HG03469 (cell line): ENCODE data around the gene AIF1.

ENCODE experiments used
- ATAC-seq: cut with Tn5 transposase; IDR thresholded peaks from one replicate; pipeline ENCODE4 v1.9.1; 2021; ENCODE audit warnings: mild to moderate bottlenecking, moderate library complexity, moderate number of reproducible peaks; ENCODE audit not compliant: unreplicated experiment

Gene AIF1

DNA sequence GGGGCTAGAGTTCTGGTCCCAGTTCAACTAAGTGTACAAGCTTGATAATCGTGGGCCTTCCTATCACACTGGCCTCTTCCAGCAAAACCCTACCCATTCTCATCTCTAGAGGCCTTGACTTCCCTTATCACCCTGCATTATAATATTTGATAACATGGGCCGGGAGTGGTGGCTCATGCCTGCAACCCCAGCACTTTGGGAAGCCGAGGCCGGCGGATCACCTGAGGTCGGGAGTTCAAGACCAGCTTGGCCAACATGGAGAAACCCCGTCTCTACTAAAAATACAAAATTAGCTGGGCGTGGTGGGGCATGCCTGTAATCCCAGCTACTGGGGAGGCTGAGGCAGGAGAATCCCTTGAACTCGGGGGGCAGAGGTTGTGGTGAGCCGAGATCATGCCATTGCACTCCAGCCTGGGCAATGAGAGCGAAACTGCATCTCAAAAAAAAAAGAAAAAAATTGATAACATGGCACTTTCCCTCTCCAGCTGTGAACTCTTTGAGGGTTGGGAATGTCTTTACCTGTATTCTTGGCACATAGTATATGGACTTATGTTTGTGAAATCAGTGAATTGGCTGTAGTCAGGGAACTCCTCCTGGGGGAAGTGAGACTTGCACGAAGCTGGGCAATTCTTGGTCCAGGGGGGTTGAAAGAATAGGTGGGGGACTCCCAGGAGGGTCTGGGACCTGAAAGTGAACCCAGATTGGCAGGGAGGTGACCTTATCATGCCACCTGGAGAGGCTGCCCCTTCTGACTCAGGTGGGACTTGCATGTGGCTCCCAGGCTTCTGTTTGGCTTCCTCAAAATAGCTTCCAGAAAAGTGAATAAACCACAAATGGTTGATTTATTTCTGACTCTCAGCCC, 46.5 kb downstream of the AIF1 start:
- no peak for ATAC-seq

DNA sequence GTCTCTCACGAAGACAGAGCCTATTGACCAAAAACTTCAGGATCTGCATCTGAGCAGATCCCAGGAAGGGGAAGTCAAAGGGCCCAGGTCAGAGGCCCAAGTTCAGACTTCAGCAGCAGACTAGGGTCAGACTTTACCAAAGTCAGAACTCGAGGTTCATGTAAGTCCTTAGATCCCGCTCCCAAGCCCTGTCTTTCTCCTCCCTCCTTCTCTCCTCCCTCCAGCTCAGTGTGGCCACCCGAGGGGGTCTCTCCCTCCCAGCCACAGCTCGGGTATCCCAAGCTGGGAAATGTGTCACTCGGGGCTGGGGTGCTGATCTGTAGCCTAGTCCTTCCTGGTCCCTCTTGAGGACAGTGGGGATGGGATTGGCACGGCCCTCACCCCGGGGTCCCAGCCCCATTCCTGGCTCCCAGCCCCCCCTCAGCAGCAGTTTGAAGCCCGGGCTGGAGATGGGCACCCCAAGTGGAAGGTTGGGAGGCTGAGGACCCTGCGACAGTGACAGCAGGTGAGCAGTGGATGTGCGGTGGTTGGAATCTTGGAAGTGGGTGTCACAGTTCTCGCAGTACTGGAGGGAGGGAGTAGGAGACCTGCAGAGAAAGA, 47.2 kb downstream of the AIF1 start:
- ATAC-seq, result no peak

DNA sequence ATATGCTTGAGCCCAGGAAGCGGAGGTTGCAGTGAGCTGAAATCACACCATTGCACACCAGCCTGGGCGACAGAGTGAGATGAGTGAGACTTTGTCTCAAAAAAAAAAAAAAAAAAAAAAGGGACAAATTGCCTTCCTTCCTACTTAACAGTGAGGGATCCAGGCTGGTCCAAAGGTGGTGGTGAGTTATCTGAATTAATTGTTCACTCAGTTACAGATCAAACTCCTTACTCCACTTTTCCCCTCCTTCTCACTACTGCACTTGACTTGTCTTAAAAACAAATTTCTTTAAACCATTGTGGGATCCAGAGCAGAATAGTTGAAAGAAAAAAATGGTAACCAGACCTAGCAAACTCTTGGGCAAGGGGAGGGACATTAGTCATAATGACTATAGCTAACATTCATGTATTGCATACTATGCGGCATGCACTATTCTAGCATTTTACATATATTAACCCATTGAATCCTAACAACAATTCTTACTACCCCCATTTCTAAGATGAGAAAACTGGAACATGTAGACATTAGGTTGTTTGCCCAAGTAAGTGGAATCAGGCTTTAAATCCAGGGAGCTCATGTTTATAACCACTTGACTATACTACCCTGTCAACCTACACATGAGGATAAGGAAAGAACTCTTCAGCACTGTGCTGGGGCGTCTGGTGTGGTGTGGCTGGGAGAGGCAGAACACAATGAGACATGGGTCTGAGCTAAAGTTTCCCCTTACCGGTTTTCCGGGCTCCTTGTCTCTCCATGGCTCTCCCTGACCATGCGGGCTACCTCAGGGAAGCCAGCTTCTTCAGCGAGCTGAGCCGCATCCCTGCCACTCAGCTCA, 48.3 kb downstream of the AIF1 start:
- ATAC-seq, result no peak

DNA sequence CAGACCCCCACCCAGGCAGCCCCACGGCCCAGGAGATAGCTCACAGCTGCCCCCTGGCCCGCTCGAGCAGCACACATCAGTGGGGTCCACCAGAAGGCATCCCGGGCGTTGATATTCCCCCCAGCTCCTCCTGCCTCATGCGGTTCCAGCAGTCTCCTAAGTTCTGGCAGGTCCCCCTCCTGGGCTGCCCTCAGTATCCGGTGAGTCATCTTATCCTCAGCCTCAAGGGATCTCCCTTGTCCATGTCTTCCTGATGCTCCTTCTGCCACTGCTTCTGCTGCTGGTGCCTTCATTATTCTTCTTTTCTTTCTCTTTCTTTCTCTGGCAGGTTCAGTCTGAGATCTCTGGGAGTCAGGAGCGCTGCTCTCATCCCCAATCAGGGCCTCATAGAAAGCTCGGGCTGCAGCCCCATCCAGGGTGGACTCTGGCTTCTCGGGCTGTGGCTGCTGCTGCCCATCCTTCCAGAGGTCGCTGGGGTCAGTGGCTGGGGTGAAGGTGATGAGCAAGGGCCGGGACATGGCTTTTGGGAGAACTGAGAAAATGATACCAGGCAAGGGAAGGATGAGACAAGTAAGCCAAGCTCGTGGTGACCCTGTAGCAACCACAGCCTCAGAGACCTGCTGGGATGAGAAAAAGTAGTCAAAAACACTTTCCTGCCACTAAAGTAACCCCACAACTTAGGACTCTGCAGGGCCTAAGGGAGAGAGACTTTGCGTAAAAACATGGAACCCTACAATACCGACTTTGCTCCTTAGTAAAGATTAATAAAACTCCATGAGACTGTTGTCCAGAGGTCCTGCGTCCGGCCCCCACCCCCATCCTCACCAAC, 49.1 kb downstream of the AIF1 start:
- ATAC-seq, result no peak

DNA sequence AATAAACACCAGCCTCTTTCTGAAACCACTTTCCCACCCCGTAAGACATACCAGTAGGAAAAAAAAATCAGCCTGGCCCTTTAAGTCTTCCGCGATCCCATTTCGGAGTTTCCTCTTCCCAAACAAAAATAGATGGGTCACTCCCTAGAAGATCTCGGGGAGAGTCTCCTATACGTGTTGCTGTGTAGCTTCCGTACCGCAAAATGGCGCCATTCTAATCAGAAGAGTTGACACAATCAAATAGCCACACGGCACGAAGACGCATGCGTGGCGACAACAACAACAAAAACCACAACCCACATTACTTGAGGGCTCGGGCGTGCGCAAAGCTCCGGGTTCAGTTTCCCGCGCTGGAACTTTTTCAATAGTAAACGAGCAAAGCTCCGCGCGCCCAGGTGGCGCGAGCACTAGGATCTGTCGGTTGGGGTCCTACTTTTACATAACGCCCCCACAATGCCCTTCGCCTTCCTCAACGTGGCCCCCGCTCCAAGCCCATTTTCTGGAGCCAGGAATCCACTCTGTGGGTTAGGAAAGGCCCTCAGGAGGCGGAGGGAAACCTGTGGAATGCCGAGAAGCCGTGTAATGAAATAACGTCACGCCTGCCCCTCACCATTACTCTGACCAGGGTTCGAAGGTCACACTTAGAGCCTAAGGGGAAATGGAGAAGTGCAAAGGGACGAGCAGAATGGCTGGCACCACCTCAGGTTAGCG, 49.9 kb downstream of the AIF1 start, which contains the start of gene GPANK1:
Gene GPANK1, minus strand, starts transcription at position 208 of the 711 bp plus-strand sequence. CDS start 519 bp downstream, outside the sequence.
- no peak for ATAC-seq

DNA sequence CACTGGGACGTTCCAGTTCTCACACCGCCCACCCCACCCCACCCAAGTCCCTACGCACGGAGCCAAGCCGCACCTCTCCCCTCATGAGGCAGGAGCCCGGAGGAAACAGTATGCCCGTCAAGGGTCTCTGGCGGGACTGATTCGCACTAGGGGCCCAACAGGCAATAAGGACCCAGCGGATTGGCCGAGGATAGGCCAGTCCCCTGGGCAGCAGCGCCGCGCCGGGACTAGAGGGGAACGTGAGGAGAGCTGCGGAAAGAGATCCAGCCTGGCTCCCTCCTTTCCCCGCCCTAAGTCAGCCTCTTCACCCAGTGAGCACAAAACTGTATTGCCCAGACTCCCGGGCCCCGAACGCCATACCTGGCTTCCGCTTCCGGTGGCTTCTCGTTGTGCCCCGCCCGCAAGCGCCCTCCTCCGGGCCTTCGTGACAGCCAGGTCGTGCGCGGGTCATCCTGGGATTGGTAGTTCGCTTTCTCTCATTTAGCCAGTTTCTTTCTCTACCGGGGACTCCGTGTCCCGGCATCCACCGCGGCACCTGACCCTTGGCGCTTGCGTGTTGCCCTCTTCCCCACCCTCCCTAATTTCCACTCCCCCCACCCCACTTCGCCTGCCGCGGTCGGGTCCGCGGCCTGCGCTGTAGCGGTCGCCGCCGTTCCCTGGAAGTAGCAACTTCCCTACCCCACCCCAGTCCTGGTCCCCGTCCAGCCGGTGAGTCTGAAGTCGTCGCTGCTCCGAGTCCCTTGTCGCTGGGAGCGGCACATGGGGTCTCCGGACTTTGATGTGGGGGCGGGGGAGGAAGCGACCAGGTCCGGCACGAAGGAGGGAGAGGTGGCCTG, 50.7 kb downstream of the AIF1 start, which contains the start of gene CSNK2B:
Gene CSNK2B, plus strand, starts transcription at position 580 of the 836 bp plus-strand sequence. CDS start 752 bp downstream, outside the sequence.
- ATAC-seq, result peak; percentile 63

DNA sequence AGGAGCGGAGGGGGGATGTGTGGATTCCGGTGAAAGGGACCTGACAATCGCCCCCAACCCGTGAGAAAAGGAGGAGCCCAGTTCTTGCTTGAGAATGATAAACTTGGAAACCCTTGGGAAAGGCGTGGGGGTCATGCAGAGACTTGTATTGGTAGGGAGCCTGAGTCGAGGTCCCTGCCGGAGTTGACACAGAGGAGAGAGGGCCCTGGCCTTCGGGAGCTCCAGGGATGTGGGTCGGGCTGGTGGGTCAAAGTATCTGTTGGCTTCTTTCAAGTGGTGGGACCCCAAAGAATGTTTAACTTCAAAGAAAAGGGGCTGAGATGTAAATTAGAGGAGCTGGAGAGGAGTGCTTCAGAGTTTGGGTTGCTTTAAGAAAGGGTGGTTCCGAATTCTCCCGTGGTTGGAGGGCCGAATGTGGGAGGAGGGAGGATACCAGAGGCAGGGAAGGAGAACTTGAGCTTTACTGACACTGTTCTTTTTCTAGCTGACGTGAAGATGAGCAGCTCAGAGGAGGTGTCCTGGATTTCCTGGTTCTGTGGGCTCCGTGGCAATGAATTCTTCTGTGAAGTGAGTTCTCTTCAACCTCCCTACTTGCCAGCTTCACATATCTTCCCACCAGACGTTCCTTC, 51.4 kb downstream of the AIF1 start:
- no peak for ATAC-seq
